ENCODE data around the gene GMIP. TPM values are rescaled to one million over a fixed set of nuclear protein-coding genes. Genes with fewer than 3 reads are reported as not detected.

GMIP gene
- total and polyA plus RNA-seq, 2 donors (not counting 3 experiments of a cell fraction or from before 2014, with no cell fraction given): 7.8 to 19.8 TPM

DNA sequence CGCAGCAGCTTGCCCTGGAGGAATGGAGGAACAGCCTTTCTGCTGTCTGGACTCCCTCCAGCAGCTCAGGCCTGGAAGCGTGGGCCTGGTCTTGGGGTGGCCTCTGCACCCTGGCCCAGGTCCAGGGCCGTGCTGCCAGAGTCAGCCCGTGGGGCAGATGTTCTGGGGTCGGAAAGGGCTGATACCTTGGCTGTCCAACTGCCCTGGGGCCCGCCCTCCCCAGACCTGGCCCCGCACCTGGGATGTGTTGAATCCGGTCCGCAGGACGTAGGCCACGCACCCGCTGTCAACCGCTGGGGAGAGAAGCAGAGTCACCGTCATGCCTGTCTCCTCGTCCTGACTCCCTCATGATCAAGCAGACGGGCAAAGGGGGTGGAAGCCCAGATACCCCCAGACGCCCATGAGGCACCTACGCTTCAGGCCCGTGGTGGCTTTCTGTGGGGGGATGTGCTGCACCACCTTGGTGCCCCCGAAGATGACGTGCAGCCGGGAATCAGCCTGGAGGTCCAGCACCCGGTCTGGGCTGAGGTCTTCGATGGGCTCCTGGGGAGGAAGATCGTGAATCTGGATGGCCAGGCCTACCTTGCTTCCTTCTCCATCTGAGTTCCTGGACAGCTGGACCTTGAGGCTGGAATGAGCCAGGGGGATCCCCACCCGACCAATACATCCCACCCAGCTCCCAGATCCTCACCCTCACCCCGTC, 12.3 kb upstream of the GMIP start:
- Histone ChIP-seq H3K27ac (ENCODE audit: insufficient read depth, low read depth, low read length) (no peak overlapping the region), H4K20me1 (replicated peaks; ENCODE audit: control insufficient read depth, extremely low read depth, insufficient read depth, low read length) (no peaks in the 10 kb centered on the region), H3K9ac (replicated peaks; ENCODE audit: extremely low read depth, insufficient read depth, low read length) (no peak overlapping the region), H3K9me3 (replicated peaks; ENCODE audit: control insufficient read depth, insufficient read depth, low read length) (no peaks in the 10 kb centered on the region), H3K36me3 (ENCODE audit: control insufficient read depth in 2 of 2, extremely low read depth in 1 of 2, insufficient read depth in 2 of 2, low read length in 2 of 2) (peaks cover 14 to 72% of the 10 kb centered on the region in 2 experiments), H3K4me1 (ENCODE audit: control insufficient read depth, extremely low read depth, insufficient read depth, low read length) (no peaks in the 10 kb centered on the region), H3K4me2 (ENCODE audit: insufficient read depth, low read length) (no peak overlapping the region), H3K9me1 (replicated peaks; ENCODE audit: control insufficient read depth, extremely low read depth, insufficient read depth, low read length) (no peaks in the 10 kb centered on the region), H3K79me2 (ENCODE audit: control insufficient read depth, insufficient read depth, low read length) (peaks cover 1% of the 10 kb centered on the region), H3K4me3 (replicated peaks in 1 of 3; ENCODE audit: insufficient read depth in 1 of 3, low read depth in 1 of 3, low read length in 3 of 3) (no peak overlapping the region), H2AFZ (ENCODE audit: low read depth, low read length) (no peak overlapping the region), H3K27me3 (ENCODE audit: control insufficient read depth in 2 of 2, insufficient read depth in 2 of 2, low read length in 2 of 2) (no peaks in the 10 kb centered on the region)
- CTCF ChIA-PET: no interaction called here
- intact Hi-C loops (cut with micrococcal nuclease) (no loop called here), dilution Hi-C loops (cut with MboI; ENCODE audit: extremely low pct_ligation_motif_present, low sequenced_read_pairs) (no loop called here)
- TF ChIP-seq MAX (IDR thresholded peaks at IDR 0.05; ENCODE audit: insufficient read depth, insufficient read length): no peak
- no peak for TF ChIP-seq POLR2A (IDR thresholded peaks at IDR 0.05; ENCODE audit: low read depth, low read length)
- no peak for TF ChIP-seq JUN (IDR thresholded peaks at IDR 0.05; ENCODE audit: borderline replicate concordance, insufficient read depth, insufficient read length, low read depth)
- TF ChIP-seq GATA2 (IDR thresholded peaks at IDR 0.05; ENCODE audit: insufficient read depth, insufficient read length, low read depth, low read length): no peak
- TF ChIP-seq POLR2AphosphoS5 (IDR thresholded peaks at IDR 0.05; ENCODE audit: insufficient read depth, low read depth, low read length): no peak
- no peak for TF ChIP-seq CTCF (IDR thresholded peaks at IDR 0.05; ENCODE audit: extremely low read depth in 1 of 2, insufficient read depth in 1 of 2, low read depth in 1 of 2, low read length in 2 of 2)
- no peak for TF ChIP-seq MYC (IDR thresholded peaks at IDR 0.05; ENCODE audit: low read depth, low read length)
- TF ChIP-seq EZH2 (IDR thresholded peaks at IDR 0.05; ENCODE audit: borderline replicate concordance, low read depth, low read length, severe bottlenecking): no peak
- TF ChIP-seq FOS (IDR thresholded peaks at IDR 0.05; ENCODE audit: borderline replicate concordance, insufficient read depth, low read length): no peak
- no TSS peak for BruUV-seq (replicated peaks)
- DNase-seq (ENCODE audit: low read depth, low spot score) (no peak), FAIRE-seq (no peak)
- POLR2A ChIA-PET: no interaction called here

Measured in endothelial cell of umbilical vein (primary cell).